Lung microvascular endothelial cell (primary cell): Measurements from ENCODE around the gene ITSN2. TPM values are rescaled to one million over a fixed set of nuclear protein-coding genes. Genes with fewer than 3 reads are reported as not detected.
"Not testable (repeated sequence)": the region's sequence is repeated elsewhere in the genome, so short reads cannot be mapped to it uniquely, and the experiment has no call there.

ENCODE experiments used
- DNase-seq, 2 donors: peaks; one replicate each; pipeline versions ENCODE4 v3.0.0 to v3.0.0-alpha.2; 2010; ENCODE audit warnings: low read depth in 2 of 2
- total RNA-seq: library from RNA; depleted of rRNA; stranded (reverse); fragments of >200 nt; gene quantifications from 2 replicates; pipeline ENCODE4 v1.2.1, GENCODE V29; 2014

Gene ITSN2
- total RNA-seq, 1 donor from 2014 or later, result 39.7 TPM

DNA sequence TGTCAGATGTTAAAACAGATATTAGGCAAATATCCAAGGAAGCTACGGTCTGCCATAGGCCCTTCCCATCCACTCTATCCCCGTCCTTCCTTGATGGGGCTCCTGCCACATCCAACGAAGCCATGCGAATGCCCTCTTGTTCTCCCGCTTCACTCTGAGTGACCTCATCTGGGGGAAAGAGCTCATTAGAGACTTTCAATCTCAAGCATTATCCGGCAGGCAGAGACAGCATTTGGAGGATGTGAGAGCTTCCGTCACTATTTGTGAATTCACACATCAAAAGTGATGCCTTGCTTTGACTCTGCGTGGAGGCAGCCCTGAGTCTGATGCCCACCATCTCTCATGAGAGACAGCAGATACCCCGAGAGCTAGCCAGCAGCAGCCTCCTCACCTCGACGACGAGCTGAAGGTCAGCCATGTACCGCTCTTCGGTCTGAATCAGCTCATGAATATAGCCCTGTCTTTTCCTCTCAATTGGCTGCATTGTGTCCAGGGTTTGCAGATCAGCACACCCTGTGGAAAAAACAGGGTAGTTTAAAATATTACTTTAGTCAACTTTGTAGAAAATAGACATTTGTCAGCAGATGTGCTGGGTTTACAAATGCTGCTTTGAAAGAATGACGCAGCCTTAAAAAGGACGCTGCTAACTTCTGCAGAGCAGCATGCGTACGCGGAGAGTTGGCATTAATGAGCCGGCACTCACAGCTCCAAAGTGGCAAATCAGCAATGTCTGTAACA is 139.6 kb downstream of the ITSN2 start:
- DNase-seq, result no peak

DNA sequence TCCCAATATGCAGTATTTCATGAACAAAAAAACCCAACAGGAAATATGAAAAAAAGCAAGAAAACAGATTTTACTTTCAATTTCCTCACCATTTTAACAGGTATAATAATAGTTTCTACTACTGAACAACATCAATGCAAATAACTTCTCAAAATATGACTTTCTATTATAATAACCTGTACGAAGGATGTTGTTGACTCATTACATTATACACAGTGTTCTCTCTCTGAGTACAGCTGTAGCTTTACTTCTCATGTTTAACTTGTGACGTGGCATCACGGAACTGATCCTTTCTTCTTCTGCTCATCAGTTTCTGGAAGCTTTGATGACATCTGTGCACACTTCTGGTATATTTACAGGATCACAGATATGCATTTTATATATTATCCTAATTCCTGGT is 145.5 kb downstream of the ITSN2 start:
- no peak for DNase-seq

DNA sequence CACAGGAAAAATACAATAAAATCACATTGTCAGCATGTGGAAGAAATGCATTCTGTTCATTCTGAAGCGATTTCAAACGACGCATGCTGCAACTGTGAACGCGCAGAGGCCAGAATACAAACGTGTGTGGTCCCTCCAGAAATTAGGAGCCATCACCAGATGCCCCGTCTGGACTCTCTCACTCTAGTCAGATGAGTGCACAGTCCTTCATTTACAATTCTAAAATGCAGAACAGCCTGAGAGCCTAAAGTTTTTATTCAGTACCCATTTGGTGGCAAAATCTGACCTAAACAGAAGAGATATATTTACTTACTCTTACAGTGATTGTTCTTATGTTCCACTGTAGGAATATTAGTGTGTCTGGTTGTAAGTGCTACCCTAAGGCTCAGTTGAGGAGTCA is 148.9 kb downstream of the ITSN2 start:
- DNase-seq, result no peak

DNA sequence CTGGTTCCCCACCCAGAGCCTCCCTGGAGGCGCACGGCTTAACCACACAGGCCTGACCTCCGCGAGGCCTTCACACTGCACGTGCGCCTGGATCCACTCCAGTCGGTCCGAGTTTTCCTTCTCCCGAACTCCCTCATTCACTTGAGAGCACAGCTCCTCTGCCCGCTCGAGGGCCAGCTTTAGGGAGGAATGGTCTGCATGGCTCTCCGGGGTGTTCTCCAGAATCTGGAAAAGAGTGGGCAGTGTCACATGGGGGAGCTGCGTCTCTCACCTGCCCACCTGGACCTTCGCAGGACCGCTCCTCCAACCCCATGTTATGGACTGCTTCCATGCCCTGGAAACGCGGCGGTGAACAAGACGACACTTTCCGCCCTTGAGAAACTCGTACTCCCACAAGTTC is 149.6 kb downstream of the ITSN2 start:
- no peak for DNase-seq

DNA sequence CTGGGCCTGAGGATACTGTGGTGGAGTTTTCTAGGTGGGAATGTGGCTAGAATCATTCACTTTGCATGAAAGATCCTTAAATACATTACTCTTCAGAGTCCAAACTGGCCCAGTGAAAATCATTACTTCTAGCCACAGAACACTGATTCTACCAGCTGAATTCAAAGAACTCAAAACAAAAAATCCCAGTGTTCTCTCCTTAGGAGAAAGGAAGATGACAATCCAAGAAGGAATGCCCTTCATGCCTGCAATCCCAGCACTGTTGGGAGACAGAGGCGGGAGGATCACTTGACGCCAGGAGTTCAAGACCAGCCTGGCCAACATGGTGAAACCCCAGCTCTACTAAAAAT is 150.3 kb downstream of the ITSN2 start:
- no peak for DNase-seq

DNA sequence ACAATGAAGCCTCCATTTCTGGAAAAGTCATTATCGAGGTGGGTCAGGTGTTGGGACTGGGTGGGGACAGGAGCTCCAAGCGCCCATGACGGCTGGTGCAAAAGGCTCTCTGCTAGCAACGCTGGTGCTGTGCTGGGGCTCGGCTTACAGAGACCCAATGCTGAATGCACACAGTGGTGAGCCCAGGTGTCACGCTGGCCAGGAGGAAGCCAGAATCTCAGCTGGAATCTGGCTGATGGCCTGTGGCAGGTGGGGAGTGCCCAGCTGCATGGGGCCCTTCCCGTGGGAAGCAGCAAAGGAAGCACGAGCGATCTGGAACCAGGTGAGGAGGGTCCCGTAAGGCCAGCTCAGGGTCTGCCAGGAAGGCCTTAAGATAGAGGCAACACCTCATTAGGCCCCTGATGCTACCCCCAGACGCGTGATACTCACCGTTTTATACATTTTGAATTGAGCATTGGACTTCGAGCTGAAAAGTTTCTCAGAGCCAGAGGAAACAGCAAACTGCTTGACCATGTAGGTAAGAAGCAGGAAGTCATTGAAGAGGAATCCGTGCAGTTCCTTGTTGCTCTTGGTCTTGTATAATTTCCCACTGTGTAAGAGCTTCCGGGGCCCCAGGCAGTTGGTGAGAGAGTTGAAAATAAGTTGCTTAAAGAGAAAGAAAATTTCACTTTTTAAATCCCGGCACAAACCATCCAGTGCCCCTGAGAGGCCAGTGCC is 150.8 kb downstream of the ITSN2 start:
- DNase-seq, result no peak

DNA sequence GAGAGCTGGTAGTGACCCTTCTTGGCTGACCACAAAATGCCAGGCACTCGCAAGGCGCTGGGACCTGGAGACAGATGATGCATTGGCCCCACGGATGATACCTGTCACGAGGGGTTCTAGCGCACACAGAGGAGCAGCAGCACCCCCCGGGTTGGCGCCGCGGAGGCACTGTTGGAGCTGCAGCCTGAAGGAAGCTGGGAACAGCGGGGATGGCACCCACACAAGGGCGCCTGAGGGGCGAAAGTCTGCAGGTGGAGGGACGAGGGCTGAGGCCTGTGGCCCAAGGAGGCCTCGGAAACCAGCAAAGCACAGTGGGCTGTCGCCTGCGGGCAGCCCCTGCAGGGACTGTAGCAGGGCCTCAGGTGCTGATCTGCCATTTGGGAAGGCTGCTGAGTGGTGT is 151.8 kb downstream of the ITSN2 start:
- DNase-seq, result no peak

DNA sequence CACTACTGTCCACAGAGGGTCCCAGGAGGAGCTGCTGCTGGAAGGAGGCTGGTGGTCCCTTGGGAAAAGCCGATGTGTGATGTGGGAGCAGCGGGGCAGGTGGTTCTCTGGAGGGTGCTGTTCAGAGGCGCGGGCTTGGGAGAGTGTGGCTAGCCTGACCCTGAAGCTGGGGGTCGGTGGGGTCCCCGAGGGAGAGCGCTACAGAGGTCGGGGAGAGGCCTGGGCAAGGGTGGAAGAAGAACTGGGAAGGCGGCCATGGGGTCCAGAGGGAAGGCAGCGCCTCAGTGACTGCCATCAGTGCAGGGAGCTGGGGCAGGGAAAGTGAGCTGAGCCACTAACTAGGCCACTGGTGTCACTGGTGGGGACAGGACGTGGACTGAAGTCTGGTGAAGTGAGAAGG is 153.0 kb downstream of the ITSN2 start:
- DNase-seq, result no peak

DNA sequence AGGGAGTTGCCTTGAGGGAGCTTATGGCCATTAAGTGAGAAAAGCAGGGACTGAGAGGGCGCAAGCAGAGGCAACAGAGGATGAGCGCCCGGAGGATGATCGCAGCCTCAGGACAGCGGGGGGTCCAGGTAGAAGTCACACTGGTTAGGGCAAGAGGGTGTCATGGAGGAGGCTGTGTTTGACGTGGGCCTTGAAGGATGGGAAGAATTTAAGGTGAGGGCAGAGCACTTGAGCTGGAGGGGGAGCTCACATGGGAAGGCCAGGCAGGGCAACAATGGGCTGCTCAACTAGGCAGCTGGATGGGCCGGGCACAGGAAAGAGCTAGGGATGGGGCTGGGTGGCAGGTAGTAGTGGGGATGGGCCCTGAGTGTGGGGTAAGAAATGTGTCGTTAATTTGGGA is 153.6 kb downstream of the ITSN2 start:
- no peak for DNase-seq

DNA sequence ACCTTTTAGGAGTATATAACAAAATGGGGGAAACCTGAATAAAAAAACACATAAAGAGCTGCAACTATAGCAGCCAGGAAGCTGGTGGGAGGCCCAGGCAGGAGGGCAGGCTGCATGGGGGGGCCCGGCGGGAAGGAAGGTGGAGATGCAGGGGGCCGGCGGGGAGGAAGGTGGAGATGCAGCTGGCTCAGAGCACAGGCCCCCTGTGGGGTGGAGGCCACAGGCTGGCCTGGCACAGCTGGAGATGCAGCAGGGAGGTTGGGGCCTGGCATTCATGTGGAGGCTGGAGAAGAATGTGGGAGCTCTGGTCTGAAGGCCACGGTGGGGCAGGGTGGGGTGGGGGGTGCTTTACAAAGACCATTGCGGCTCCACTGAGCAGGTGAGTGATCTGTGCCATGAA is 154.1 kb downstream of the ITSN2 start:
- DNase-seq, result no peak

DNA sequence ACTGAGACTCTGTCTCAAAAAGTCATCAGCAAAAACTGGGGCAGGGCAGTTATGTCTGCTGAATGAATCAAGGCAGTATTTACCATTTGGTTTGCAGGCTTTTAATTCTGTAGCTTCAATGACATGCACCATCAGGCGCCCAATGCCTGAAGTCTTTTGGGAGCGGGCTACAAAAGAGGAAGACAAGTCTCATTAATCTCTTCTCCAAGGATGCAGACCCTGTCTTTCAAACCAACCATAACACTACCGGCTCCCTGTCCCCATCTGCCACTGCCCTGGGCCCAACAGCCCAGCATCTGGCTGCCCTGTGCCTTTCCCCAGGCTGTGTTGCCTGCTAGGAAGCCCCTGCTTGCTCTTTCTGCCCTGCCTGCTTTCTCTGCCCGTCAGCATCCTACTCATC is 155.2 kb downstream of the ITSN2 start:
- DNase-seq, result no peak

DNA sequence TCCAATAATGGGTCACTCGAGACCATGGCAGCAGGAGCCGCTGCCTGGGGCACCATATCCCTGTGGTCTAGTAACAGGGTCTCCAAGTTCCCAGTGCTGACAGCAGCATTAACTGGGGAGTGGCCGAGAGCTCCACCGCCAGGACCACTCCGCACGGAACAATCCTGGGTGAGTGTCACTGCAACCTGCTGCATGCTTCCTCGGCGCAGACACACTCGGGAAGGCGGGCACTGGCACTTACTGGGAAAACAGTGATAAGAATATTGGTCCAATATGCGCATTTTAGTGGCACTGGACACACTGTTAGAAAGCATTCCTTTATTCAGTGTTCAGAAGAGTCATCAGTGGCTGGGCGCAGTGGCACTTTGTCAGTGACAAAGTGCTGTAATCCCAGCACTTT is 155.8 kb downstream of the ITSN2 start:
- DNase-seq, result no peak

DNA sequence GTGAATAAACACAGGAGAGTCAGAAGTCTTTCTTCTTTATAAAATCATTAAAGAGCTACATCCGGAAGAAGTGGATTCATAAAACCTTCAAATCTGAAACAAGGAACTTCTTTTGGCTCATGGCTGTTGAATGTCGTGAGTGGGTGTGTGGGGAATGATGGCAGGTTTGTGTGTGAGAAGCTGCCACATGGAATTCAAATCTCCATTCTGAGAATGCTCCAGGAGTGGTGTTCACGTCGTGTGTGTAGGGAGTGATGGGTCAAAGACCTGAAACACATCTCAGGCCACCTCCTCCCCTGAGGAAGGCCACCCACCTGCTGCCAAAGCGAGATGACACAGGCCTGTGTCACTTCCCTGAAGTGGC is 156.6 kb downstream of the ITSN2 start:
- no peak for DNase-seq

DNA sequence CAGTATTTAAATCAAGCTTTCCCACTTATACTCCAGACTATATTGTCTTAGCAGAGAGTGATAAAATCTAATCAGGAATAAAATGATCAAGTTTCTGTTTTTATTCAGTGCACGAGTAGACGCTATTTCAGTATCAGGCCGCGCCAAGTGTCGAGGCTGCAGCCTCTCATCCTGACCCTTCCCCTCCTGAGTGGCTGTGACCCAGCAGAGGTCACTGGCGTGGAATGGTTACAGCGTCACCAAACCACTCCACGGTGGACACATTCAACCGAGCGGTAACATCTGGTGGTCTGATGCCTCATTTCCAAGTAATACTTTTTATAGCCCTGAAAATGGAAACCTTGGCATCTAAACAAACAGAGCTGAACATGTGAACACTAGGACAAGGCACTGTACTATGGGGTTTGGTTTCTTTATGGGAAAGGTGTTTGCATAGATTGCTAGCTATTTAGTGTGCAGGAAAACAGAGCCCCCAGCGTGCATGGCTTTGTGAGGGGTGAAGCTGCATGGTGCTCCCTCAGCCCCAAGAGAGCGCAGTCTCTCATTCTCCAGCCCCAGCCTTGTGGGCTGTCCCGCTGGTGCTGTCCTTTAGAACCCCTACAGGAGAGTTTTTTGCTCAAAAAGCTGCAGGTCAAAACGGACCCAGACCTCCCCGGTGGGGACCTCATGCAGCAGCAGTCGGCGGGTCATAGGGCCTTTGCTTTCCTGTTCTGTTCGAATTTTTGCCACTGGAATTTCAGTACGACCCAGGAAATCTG is 157.1 kb downstream of the ITSN2 start:
- DNase-seq, result no peak

DNA sequence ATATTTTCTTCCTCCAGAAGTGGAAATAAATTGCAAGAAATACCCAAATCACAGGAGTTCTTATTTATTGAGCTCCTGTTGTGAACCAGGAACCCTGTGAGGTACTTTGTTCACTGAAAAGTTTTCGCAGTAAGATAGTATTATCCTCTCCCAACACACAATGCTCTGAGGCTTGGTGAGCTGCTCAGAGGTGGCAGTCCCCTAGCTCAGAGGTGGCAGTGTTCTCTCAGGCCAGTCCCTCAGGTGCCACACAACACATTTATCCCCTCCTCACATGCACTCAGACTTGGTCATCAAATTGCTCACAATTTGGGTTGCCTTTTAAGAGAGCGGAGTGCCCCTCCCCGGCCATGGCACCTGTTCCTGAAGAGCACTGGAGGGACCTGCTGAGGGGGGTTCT is 159.5 kb downstream of the ITSN2 start:
- no peak for DNase-seq

DNA sequence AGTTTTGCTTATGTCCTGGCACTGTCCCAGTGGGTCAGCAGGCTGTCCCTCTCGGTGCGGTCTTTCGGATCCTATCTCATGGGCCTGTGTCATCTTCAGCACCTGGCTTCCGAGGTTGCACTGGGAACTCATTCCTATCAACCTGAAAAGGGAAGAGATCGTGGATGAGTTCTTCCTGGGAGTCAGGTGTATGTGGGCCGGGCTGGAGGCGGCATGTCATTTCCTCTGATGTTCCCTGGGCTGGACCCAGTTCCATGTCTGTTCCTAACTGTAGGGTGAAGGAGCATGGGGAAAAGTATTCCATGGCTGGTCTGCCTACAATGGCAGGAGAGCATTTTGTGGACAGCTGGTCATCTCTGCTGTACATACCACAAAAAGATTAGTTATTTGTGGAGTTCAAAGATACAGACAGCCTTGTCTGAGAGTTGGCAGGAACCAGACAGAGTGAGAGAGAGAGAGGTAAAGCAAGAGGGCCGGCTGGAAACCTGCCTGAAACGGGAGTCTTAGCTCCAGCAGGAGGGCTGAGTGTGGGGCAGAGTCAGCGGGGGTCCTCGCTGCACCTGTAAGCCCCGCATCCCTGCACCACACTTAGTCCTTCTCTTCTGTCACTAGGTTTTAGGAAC is 160.3 kb downstream of the ITSN2 start:
- no peak for DNase-seq

DNA sequence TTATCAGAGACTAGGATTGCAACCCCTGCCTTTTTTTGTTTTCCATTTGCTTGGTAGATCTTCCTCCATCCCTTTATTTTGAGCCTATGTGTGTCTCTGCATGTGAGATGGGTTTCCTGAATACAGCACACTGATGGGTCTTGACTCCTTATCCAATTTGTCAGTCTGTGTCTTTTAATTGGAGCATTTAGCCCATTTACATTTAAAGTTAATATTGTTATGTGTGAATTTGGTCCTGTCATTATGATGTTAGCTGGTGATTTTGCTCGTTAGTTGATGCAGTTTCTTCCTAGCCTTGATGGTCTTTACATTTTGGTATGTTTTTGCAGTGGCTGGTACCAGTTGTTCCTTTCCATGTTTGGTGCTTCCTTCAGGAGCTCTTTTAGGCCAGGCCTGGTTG is 163.1 kb downstream of the ITSN2 start:
- DNase-seq, result not testable (repeated sequence)

DNA sequence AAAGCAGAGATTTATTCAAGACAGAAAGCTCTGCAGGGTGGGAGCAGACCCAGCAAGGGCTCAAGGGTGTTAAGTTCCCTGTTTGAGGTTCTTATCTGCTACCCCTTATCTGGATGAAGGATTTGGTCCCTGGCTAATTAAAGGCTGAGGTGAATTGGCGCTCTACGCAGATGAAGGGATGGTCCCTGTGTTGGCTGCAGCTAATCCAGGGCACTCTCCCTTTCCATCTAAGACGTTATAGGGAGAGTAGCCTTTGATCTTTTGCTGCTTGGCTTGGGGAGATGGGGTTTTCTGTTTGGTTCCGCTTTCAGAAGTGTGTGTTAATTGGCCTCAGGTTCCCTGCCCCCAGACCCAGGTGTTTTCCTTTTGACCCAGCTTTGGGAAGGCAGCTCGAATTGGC is 168.5 kb downstream of the ITSN2 start:
- no peak for DNase-seq

DNA sequence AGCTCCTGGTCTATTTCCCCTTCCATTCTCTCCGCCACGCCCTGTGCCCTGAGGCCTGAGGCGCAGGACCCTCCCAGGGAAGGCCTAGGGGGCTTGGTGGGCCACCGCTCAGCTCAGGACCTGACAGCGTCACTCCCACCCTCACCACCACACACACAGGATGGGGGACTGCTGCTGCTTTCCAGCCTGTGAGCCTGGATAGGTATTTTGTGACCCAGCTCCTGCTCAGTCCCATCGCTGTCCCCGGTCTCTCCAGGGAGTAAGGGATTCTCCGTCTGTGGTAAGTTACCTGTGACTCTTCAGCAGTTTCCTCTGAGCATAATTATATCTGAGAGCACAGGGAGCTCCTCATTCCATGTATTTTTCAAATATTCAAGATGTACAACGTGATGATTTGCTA is 169.2 kb downstream of the ITSN2 start:
- DNase-seq, result no peak

DNA sequence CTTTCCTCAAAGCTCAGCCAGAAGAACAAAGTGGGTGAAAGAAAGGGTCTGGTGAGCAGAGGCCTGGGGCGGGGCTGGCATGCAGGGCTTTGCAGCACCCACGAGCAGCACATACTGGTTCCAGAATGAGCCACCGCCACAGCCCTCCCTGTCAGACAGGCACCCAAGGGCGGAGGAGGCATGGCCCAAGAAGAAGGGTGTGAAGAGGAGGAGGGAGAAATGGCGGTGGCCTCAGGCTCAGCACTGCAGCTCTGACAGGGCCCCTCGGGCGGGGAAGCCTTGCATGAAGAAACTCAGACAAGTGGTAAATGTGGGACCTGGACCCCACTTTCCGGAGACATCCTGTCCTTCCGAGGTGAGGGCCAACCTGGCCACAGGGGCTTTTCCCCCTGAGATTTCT is 169.8 kb downstream of the ITSN2 start:
- no peak for DNase-seq

DNA sequence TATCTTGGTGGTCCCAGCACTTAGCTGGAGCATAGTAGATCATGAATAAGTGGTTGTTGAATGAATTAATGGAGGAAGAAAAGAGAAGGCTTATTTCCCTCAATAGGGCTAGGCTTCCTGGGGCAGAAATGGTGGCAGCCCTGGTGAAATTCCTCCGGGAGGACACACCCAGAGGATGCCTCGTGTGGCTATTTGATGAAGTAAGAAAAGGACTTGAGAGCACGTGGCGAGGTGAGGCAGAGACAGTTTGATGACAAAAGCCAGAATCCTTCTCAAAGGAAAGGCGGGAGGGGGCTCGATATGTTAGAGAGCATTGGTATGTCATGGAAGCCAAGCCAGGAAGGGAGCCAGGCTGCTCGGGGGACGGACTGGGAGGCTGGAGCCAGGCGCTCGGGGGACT is 170.8 kb downstream of the ITSN2 start:
- no peak for DNase-seq

DNA sequence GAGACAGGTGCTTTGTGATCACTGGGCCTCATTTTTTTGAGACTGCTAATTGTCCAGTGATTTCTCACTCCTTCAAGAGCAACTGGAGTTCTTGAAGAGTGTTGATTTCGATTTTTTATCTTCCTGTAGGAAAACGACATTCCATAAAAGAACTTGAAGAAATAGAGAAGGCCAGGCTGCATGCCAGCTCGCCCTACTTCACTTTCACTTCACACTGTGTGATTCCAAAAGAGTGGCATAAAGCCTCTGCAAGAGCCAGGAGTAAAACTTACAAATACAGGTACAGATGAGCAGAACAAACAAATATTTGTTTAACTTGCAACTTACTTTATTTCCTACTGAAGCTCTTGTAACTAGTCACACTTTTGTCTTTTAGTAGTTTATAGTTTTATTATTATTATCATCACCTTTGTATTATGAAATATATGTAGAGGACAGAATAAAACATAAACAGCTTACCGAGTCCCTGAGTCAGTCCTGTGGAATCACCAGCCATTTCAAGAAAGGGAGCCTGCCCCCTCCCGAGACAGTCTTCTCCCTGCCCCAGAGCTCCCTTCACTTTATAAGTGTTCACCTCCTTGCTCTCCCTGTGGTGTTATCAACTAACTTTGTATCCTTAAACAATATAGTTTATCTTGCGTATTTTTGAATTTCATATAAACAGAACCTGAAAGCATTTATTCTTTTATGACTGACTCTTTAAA is 176.8 kb downstream of the ITSN2 start:
- no peak for DNase-seq
